Thyroid gland (tissue), 4 donors: ENCODE measurements around the gene PLCD1.

Experiments used
- POLR2A ChIP-seq, 2 donors: fragments of 450-650 bp; IDR thresholded peaks; one replicate each; pipeline ENCODE4 v1.6.1; 2017; ENCODE audit warnings: antibody characterized with exemption in 2 of 2, mild to moderate bottlenecking in 2 of 2, moderate library complexity in 1 of 2
- TF ChIP-seq, protein P1 (sequence below), 6 experiments: fragments of 200-600 bp in 3 of 6; fragments of 450-650 bp in 3 of 6; sonication (generic) in 3 of 6; IDR thresholded peaks; one replicate each; pipeline ENCODE4 v1.5.1; 2016 to 2019; ENCODE audit warnings: antibody characterized with exemption in 6 of 6, mild to moderate bottlenecking in 2 of 6, inconsistent platforms in 1 of 6, moderate library complexity in 1 of 6

DNA sequence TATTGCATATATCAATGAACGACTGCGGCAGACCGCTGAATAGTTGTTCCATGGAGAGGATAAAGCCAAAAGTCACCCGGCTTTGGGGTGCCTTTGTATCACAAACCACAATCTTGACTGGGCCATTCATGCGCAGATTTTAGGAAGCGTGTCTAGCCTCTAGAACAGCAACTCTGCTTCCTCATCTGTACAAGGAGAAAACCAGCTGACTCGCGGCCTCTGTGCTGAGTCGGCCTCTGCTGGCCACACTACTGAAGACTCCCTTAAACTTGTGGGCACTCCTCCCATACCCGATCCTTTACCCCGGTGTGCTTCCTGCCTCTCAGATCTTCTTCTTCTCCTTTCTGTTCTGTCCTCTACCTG is 10.4 kb upstream of the PLCD1 start:
- TF ChIP-seq, protein P1, sequence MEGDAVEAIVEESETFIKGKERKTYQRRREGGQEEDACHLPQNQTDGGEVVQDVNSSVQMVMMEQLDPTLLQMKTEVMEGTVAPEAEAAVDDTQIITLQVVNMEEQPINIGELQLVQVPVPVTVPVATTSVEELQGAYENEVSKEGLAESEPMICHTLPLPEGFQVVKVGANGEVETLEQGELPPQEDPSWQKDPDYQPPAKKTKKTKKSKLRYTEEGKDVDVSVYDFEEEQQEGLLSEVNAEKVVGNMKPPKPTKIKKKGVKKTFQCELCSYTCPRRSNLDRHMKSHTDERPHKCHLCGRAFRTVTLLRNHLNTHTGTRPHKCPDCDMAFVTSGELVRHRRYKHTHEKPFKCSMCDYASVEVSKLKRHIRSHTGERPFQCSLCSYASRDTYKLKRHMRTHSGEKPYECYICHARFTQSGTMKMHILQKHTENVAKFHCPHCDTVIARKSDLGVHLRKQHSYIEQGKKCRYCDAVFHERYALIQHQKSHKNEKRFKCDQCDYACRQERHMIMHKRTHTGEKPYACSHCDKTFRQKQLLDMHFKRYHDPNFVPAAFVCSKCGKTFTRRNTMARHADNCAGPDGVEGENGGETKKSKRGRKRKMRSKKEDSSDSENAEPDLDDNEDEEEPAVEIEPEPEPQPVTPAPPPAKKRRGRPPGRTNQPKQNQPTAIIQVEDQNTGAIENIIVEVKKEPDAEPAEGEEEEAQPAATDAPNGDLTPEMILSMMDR (IDR thresholded peaks at IDR 0.05) = no peak
- TF ChIP-seq POLR2A (IDR thresholded peaks at IDR 0.05) = no peak
